Right lobe of liver (tissue), 6 donors: Measurements from ENCODE around the gene PLK5. TPM values are rescaled to one million over a fixed set of nuclear protein-coding genes. Genes with fewer than 3 reads are reported as not detected.

Experiments used
- ATAC-seq, 4 donors: fragments of 200-7000 bp; cut with Tn5 transposase; one replicate each; pipeline ENCODE4 v1.9.1; 2020; ENCODE audit warnings: mild to moderate bottlenecking in 4 of 4, moderate library complexity in 4 of 4
- DNase-seq, 3 donors: peaks; one replicate each; pipeline ENCODE4 v3.0.0-alpha.2; 2020
- H3K27ac ChIP-seq, 3 donors: fragments of 200-600 bp; one replicate each; pipeline ENCODE4 v1.8.0; 2022
- H3K27me3 ChIP-seq, 2 donors: fragments of 200-600 bp; one replicate each; pipeline ENCODE4 v1.8.0; 2022
- H3K36me3 ChIP-seq, 4 donors: fragments of 200-600 bp; sonication (generic) in 1 of 4; one replicate each; pipeline versions ENCODE4 v1.5.1 to v1.8.0; 2017 to 2022; ENCODE audit warnings: control low read depth in 1 of 4
- H3K4me1 ChIP-seq, 4 donors: fragments of 200-600 bp; sonication (generic) in 1 of 4; one replicate each; pipeline versions ENCODE4 v1.5.1 to v1.8.0; 2017 to 2022; ENCODE audit warnings: control low read depth in 1 of 4
- H3K4me3 ChIP-seq, 3 donors: fragments of 200-600 bp; one replicate each; pipeline ENCODE4 v1.8.0; 2022
- H3K9me3 ChIP-seq, 4 donors: fragments of 200-600 bp; sonication (generic) in 1 of 4; one replicate each; pipeline versions ENCODE4 v1.5.1 to v1.8.0; 2017 to 2022; ENCODE audit warnings: control low read depth in 1 of 4
- CTCF ChIP-seq, 4 donors: fragments of 200-600 bp in 3 of 4; fragments of 450-650 bp in 1 of 4; IDR thresholded peaks; one replicate each; pipeline versions ENCODE4 v1.5.1 to v1.8.0; 2016 to 2022; ENCODE audit warnings: antibody characterized with exemption in 4 of 4, mild to moderate bottlenecking in 2 of 4
- POLR2A ChIP-seq: fragments of 450-650 bp; IDR thresholded peaks from one replicate; pipeline ENCODE4 v1.6.1; 2017; ENCODE audit warnings: antibody characterized with exemption, mild to moderate bottlenecking
- WGBS: methylation state at CpG from one replicate; pipeline ENCODE4 v1.1.6; 2018; ENCODE audit warnings: low coverage, low lambda C conversion rate; ENCODE audit not compliant: insufficient coverage; ENCODE audit errors: missing lambda C conversion rate; 5-methylcytosine and 5-hydroxymethylcytosine counted together
- intact Hi-C, 2 donors: fragments of 100-400 bp; cut with DNase I; formaldehyde crosslinking; loops; one replicate each; pipeline versions ENCODE4 v1.11.2 to v1.14.1; 2022
- total RNA-seq, 6 experiments: library from RNA; depleted of rRNA in 2 of 6; stranded (reverse); fragments of >200 nt in 2 of 6; fragmentation: NEBNext Ultra II Directional in 3 of 6; extraction: Animal tissue kit (Norgen Biotek cat#: 25700) in 3 of 6; gene quantifications; one replicate each; pipeline versions ENCODE4 v1.1.0 to v1.2.4, GENCODE V29; 2016 to 2023
- donor health status: DM: no; HTN: yes; CAD: no.
- donor health status: DM: no; HTN: no; CAD: no.
- donor health status: DM: no; HTN: no; CAD: no.
- donor health status: DM: no; HTN: yes; CAD: no.
- donor health status: DM: no; HTN: yes; CAD: no.

PLK5 gene
- total RNA-seq, 6 experiments from 2014 or later: not detected

GRCh38 chr19:1511318-1512317, 12.3 kb upstream of the PLK5 start:
- H3K27ac ChIP-seq: no peak overlapping the region
- H3K4me1 ChIP-seq: peaks cover 0 to 10% (median 2%) of the 10 kb centered on the region in 4 donors
- WGBS: 59% methylated on average over 9 of the region's 22 CpGs
- ATAC-seq (no peak), DNase-seq (peak in 1 of 3 donors; percentile 39)
- no peaks in the 10 kb centered on the region for H3K36me3 ChIP-seq
- H3K27me3 ChIP-seq: no peaks in the 10 kb centered on the region
- H3K9me3 ChIP-seq: no peaks in the 10 kb centered on the region
- intact Hi-C loops: loop anchor here (10.0 kb wide), 2 partner anchors 57 to 67 kb away; partner anchors contain the start of gene APC2 (in 1 of the 2)
- TF ChIP-seq CTCF (IDR thresholded peaks at IDR 0.05) (no peak), POLR2A (no peak)
- H3K4me3 ChIP-seq: no peak overlapping the region

DNA sequence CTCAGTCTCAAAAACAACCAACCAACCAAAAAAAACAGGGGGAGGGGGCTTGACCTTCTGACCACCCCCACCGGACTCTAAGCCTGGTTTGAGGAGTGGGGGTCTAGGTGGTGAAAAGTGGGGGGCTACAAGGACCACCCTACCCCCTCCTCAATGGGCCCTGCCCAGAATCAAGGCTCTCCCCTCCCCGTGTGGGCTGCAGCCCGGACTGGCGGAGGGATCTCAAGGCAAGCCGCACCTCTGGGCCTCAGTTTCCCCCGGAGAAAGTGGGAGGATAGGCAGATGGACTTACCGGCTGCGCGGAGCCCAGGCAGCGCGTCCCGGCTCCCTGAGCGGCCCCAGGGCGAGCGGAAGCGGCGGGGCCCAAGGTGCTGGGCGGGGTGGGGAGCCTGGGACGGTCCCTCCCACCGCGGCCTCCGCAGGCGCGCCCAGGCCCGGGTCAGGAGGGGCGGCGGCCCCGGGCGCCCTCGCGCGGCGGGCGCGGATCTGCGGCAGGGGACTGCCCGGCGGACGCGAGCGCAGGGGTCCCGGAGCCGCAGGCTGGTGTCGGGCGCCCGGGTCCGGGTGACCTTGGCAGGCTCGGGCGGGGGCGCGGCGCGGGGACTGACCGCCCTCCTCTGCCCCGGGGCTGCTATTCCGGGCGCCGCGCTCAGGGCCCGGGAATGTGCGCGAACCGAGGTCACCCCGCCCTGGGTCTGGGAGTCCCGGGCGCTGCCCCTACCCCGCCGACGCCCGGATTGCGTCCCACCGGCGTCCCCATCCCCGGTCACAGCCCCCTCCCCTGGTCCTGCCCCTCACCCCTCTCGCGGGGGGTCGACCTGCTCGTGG, 11.0 kb upstream of the PLK5 start, which contains the start of gene ADAMTSL5:
TSS of gene ADAMTSL5 (minus strand) at position 349 of the 828 bp plus-strand sequence. CDS start 2,076 bp downstream, outside the sequence.
- H3K9me3 ChIP-seq: no peaks in the 10 kb centered on the region
- intact Hi-C loops: loop anchor here (10.0 kb wide), 2 partner anchors 58 to 68 kb away; partner anchors contain the start of gene APC2 (in 1 of the 2)
- DNase-seq (peak in 2 of 3 donors; percentile 54 to 76), ATAC-seq (peak; percentile 46 to 71 (median 64))
- peak; percentile 63 for TF ChIP-seq POLR2A
- TF ChIP-seq CTCF (IDR thresholded peaks at IDR 0.05): peak in 3 of 4 donors; percentile 4 to 32 (median 27)
- 8% methylated on average over 12 of the region's 78 CpGs for WGBS
- H3K27me3 ChIP-seq: no peaks in the 10 kb centered on the region
- peak within 1 kb of the TSS; percentile 38 to 57 (median 46) for H3K4me3 ChIP-seq
- H3K4me1 ChIP-seq: peaks cover 0 to 7% (median 0%) of the 10 kb centered on the region in 4 donors
- no peaks in the 10 kb centered on the region for H3K36me3 ChIP-seq
- no peak within 1 kb of the TSS for H3K27ac ChIP-seq

GRCh38 chr19:1513499-1514294, 10.2 kb upstream of the PLK5 start:
- Histone ChIP-seq H3K27me3 (no peaks in the 10 kb centered on the region), H3K4me1 (peaks cover 0 to 7% (median 0%) of the 10 kb centered on the region in 4 donors), H3K9me3 (no peaks in the 10 kb centered on the region), H3K27ac (no peak overlapping the region), H3K36me3 (no peaks in the 10 kb centered on the region), H3K4me3 (peak overlapping the region; percentile 38 to 57 (median 46))
- TF ChIP-seq POLR2A: no peak
- TF ChIP-seq CTCF (IDR thresholded peaks at IDR 0.05): peak; percentile 69 to 78 (median 71)
- 20% methylated on average over 1 of the region's 52 CpGs for WGBS
- ATAC-seq (peak; percentile 61 to 78 (median 74)), DNase-seq (peak; percentile 68 to 78 (median 76))
- intact Hi-C loops: loop anchor here (10.0 kb wide), 2 partner anchors 59 to 69 kb away; partner anchors contain the start of gene APC2 (in 1 of the 2)
